ENCODE measurements around the gene MYBBP1A.

MYBBP1A gene

GRCh38 chr17:4523946-4524345, 31.2 kb downstream of the MYBBP1A start:
- no peak for DNase-seq

DNA sequence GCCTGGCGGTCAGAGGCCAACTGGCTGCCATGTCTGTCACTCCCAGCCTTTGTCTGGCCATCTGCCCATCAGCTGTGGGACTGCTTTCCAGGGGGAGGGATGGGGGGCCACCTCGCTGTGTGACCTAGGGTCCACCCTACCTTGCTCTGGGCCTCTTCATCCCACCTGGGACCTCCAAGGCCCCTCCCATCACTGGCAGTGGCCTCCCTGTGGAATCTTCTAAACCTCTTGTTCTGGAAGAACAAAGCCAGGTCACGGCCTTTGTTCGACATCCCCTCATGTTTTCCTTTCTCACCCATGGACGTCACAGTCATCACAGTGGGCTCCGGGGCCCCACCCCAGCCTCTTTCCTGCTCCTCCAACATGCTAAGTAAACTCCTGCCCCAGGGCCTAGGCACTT, 32.5 kb downstream of the MYBBP1A start:
- no peak for DNase-seq

DNA sequence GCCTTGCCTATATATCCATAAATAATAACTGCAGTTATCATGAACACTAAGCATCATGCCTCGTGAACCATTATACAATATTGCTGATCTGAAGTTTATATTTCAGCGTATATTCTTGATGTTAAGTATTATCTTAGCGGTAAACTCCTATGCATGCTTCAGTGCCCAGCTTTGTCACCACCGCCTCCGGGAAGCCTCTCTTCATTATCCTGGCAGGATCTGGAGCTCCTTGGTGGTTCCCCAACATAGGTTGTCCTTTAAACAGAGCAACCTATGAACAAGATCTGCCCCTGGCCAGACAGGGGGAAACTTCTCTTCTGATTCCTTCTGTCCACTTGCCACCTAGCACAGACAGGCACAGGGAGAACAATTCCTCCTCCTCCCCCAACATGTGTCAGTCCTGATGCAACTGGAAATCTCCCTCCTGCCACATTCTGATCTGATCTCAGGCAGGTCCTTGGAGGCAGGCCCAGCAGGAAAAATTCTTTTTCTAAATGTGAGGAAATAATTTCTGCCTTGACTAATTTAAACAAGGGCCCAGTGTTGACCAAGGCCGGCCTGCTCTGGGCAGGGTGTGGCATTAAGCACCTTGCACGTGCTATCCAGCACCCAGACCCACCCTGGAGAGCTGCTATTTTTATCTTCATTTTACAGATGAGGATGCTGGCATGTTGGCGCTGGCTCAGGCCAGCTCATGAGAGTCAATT, 34.1 kb downstream of the MYBBP1A start:
- no peak for DNase-seq

GRCh38 chr17:4520060-4520893, 34.9 kb downstream of the MYBBP1A start:
- no peak for DNase-seq

- peak in 29 of 58 donors; percentile 17 to 74 (median 48) for DNase-seq
Measured at GRCh38 chr17:4519361-4519788, 35.8 kb downstream of the MYBBP1A start.

DNA sequence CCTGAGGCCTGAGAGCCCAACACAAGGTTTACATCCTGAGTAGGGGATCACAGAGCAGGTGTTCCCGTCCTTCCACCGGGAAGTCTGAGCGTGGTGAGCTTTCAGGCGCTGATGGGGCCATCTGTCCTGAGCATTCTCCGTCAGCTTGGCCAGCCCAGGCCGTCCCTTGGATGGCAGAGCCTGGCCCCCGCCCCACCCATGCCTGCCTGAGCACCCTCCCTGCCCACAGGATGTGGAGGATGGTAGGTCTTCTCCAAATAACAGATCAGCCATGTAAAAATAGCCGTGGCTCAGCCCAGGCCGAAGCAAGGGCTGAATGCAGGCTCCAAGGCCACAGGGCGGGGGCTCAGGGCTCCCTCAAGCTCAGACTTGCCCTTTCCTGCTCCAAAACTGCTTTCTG, 36.3 kb downstream of the MYBBP1A start:
- peak in 5 of 58 donors; percentile 20 to 56 (median 30) for DNase-seq

GRCh38 chr17:4516735-4517134, 38.4 kb downstream of the MYBBP1A start:
- no peak for DNase-seq

DNA sequence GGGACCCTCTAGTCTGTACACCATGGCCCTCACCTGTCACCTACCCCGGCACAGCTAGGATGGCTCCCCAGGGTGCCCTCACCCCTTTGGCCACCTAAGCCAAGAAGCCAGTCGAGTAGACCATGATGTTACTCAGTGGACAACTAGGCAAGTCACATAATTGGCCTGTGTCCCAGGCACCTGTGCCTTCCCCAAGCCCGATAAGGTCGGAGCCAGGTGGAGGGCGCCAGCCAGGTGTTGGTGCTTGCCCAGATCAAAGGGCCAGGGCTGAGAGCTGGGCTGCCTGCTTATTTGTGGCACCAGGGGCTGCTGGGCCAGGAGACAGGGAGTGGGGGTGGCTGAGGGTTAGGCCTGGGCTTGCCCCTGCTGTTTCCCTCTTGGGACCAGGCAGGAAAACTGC, 39.7 kb downstream of the MYBBP1A start:
- no peak for DNase-seq

DNA sequence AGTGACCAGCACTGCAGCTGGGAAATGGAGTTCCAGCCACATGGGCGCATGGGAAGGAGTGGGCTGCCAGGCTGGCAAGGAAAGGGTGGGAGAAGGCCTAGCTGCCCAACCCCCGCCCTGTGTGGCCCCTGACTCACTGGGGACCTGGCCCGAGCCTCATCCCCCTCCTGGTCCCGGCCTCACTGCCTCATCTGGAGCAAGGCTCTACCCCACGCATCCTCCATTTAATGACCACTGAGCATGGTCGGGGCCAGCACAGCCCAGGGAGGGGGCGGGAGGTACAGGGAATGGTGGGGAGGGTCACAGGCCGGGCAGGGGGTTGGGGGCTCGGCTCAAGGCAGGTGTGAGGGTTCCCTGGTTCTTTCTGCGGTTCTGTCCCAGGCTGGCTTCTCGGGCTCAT, 40.4 kb downstream of the MYBBP1A start:
- DNase-seq = no peak

- DNase-seq = no peak
Measured at GRCh38 chr17:4514206-4514605, 41.0 kb downstream of the MYBBP1A start.

DNA sequence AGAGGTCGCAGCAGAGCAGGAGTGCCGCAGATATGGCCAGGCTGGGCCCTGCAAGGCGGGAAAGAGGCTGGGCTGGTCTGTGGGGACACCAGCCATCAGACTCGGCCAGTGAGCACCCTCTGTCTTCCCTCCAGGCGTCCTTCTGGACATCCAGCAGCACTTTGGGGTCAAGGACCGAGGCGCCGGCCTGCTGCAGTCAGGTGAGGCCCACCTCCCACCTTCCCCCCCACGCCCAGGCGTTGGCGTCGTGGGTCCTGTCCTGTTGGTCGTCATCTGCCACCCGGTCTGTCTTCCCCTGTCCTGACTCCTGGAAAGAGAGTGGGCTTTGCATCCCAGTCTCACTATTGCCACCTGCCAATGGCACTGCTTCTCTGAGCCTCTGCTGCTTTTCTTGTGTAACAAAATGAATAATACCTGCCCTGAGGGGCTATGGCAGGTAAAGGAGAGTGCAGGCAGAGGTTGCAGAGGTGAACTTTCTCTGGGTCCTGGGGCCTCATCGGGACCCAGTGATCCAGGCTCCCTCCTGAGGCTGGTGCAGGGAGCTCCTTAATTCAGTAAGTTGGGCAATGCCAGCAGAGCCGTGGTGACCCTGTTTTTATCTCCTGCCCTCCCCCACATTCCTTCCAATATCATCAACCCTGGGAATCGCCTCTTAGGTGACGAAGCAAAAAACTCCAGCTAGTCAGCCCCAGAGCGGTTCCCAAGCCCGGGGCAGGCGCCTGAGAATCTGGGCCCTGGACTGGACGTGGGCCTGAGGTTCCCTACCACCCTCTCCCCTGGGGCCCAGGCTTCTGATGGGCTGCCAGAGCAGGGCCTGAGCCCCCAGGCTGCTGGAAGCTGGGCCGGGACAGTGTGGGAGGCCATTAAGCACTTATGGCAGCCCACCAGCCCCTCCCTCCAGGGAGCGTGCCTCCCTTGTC, 41.8 kb downstream of the MYBBP1A start:
- no peak for DNase-seq

DNA sequence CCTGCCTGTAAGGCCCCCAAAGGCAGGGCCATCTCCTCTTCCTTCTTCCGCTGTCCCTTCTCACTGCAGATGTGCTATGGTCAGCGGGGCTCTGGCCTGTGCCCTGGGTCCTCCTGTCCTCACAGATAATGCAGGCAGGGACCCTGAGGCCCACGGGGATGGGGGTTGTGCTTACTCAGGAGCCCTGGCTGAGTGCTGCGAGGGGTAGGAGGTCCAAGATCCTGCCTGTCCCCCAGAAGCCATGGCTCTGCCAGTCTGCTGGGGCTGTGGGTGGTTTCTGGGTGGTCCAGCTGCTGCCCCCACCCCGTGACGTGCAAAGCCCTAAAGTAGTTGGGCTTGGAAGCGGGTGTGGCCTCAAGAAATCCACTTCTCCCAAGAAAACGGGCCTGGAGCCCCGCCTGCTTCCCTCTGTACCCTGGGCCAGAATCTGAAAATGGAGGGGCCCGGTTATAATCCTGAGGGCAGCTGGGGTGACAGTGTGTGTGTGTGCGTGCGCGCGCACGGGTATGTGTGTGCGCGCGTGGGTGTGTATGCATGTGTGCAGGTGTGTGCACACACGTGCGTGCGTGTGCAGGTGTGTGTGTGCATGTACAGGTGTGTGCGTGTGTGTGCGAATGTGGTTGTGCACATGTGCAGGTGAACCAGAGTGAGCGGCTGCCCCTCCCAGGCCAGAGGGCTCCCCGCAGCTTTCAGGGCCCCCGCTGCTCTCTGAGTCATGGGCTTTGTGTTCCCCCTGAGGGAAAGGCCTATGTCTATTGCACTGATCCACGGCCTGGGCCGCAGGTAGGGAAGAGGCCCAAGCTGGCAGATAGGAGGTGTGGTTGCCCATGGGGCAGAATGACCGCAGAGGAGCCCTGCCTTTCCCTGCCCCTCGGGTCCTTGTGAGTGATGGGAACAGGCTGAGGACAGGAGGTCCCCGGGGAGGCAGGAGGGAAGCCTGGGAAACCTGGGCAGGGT, 42.8 kb downstream of the MYBBP1A start:
- DNase-seq = no peak

DNA sequence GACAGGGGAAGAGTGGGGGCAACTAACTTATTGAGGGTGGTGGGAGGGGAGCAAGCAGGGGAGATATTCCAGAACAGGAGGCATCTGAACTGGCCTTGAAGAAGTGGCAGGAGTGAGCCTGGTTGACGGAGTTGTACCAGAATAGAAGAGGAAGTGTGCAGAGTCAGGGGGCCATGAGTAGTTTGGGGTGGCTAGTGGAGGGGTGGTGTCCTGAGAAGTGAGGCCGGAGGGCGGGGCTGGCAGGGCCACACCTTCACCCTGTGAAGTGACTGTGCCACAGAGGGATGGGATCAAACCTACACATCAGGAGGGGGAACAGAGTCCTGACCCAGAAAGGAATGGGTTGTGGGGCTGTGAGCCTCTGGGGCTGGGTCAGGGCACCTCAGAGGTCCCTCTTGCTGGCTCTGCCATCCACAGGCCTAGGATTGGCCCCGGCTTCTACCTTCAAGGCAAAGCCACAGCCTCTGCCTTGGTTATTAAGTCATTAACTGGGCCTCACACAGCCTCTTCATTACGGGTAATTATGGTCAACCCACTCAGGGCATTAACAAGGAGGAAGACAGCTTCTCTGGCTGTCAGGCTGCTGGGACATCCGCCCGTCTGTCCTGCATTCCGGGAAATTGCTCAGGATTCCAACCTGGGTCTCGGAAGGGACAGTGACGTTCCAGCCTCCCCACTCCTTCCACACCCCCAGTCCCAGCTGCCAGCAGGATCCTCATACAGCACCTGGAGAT, 43.8 kb downstream of the MYBBP1A start:
- DNase-seq = peak in 1 of 58 donors; percentile 4

DNA sequence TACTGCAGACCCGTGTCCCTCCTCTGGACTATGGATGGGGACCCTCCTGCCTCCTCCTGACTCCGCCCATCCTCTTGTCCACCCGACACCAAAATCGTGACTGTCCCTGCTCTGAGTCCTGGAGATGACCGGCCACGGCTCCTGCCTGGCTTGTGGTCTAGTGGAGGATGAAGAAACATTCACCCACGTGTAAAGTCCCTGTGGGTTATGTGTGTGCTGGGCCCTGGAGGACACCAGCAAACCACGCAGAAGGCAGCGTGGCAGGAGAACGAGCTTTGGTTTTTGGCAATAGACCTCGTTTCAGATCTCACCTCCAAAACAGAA, 44.6 kb downstream of the MYBBP1A start:
- peak in 6 of 58 donors; percentile 22 to 60 (median 42) for DNase-seq

- DNase-seq = peak in 4 of 58 donors; percentile 18 to 42 (median 26)
Measured at GRCh38 chr17:4509923-4510617, 45.1 kb downstream of the MYBBP1A start.

GRCh38 chr17:4509401-4509800, 45.8 kb downstream of the MYBBP1A start:
- DNase-seq = peak in 1 of 58 donors; percentile 20

DNA sequence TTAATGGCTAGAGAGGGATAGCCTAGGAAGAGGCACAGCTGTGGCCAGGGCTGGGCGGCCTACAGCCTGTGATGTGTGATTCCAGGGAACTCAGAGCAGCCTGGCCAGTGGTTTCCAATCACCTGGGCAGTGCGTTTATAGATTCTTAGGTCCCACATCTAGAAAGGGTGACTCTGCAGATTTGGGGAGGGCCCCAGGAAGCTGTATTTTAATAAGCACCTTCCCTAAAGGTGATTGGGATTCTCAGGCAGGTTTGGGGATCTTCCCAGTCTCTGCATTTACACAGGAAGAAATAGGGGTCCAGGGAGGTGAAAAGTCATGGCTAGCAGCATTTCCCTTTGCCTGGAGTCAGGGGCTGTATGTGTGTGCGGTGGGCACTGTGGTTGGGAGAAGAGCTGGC, 47.0 kb downstream of the MYBBP1A start:
- DNase-seq = no peak

DNA sequence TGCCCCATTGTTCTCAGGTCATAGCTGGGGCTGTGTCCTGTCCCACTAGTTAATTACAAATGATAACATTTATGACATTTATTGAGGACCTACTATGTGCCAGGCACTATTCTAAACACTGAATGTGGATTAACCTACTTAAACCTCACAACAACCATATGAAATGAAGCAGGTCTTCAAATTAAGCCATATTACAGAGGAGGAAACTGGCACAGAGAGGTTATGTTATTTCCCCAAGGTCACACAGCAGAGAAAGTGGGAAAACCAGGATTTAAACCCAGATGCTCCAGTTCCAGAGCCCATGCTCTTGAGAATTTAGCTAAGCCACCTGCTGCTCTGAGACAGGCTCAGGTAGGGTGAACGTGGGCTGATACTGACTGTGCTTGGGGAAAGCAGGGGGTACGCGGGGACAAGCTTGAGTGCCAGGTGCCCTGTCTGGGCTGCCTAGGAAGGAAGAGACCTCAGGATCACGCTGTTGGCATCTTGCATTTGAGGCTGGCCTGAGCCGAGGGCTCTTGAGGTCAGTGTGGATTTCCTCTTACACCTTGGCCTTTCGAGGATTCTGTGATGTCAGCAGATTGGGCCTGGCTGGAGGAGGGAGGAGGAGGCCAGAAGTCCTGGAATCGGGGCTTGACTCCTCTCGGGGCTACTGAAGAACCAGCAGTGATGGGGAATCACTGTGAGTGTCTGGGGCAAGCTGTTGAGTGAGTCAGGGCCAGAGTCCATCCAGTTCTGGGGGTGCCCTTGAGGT, 47.6 kb downstream of the MYBBP1A start:
- DNase-seq = no peak

All from anterior cingulate cortex (tissue), 58 donors.